ENCODE measurements around the gene LRBA.

DNA sequence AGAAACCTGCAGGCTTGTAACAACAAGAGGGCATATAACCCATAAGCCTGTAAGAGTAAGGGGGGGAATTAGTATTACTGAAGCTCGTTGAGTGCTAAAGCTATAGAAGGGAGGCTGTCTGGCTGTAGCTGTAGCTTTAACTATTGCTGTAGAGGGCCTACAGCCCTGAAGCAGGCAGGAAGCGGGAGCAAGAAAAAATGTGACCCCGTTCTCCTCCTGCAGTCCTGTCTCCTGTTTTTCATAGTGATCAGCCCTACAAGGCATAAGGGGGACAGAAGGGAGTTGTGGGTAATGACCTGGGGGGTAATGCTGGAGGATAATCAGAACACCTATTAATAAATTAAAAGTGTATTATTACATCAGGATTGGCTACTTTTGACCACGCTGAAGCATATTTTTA, 640.1 kb downstream of the LRBA start:
- TF ChIP-seq CTCF (conservative IDR thresholded peaks at IDR 0.05) (no peak), EZH2 (IDR thresholded peaks at IDR 0.05; ENCODE audit: low read depth) (no peak)

Measured in PC-9 (cell line).